Thymus (tissue), 14 donors: Measurements from ENCODE around the gene ADAMTS5. TPM values are rescaled to one million over a fixed set of nuclear protein-coding genes. Genes with fewer than 3 reads are reported as not detected.

ENCODE experiments used
- DNase-seq, 9 donors: peaks; one replicate each; pipeline ENCODE4 v3.0.0-alpha.2; 2013; ENCODE audit warnings: low spot score in 9 of 9, low read depth in 6 of 9, missing footprints in 1 of 9
- H3K27ac ChIP-seq, 2 donors: one replicate each; pipeline ENCODE4 v1.5.1; 2013; ENCODE audit warnings: control low read depth in 1 of 2, low read depth in 1 of 2, low read length in 1 of 2, mild to moderate bottlenecking in 1 of 2, moderate library complexity in 1 of 2
- H3K27me3 ChIP-seq, 2 donors: one replicate each; pipeline ENCODE4 v1.5.1; 2013; ENCODE audit warnings: low read length in 1 of 2; ENCODE audit not compliant: control insufficient read depth in 2 of 2, insufficient read depth in 1 of 2
- H3K36me3 ChIP-seq, 2 donors: one replicate each; pipeline ENCODE4 v1.5.1; 2013; ENCODE audit warnings: low read length in 1 of 2, mild to moderate bottlenecking in 1 of 2, moderate library complexity in 1 of 2; ENCODE audit not compliant: control insufficient read depth in 2 of 2, insufficient read depth in 2 of 2
- H3K4me1 ChIP-seq, 2 donors: one replicate each; pipeline ENCODE4 v1.5.1; 2013; ENCODE audit warnings: low read length in 2 of 2; ENCODE audit not compliant: control insufficient read depth in 2 of 2, insufficient read depth in 2 of 2
- H3K4me3 ChIP-seq, 2 donors: one replicate each; pipeline ENCODE4 v1.5.1; 2013; ENCODE audit warnings: low read length in 2 of 2, control low read depth in 1 of 2, mild to moderate bottlenecking in 1 of 2
- H3K9me3 ChIP-seq, 2 donors: one replicate each; pipeline ENCODE4 v1.5.1; 2013; ENCODE audit warnings: low read length in 1 of 2, mild to moderate bottlenecking in 1 of 2; ENCODE audit not compliant: control insufficient read depth in 2 of 2, insufficient read depth in 1 of 2
- WGBS: extraction: QIAGEN DNeasy Blood & Tissue Kit; methylation state at CpG from one replicate; pipeline ENCODE4 v1.1.7; 2013; 5-methylcytosine and 5-hydroxymethylcytosine counted together
- long read RNA-seq, 10 donors: transcript quantifications; one replicate each; lab custom pipeline, GENCODE V29; 2026
- polyA plus RNA-seq: library from polyadenylated mRNA; stranded (reverse); fragments of 200-250 nt; gene quantifications from one replicate; pipeline ENCODE4 v1.2.3, GENCODE V29; 2013
- total RNA-seq: library from RNA; stranded (reverse); fragments of 120-200 nt; gene quantifications from one replicate; pipeline ENCODE4 v1.2.4, GENCODE V29; 2013
- donor health status: healthy.

The ADAMTS5 gene
- total RNA-seq = 0.52 TPM
- 0.75 TPM for polyA plus RNA-seq
- long read RNA-seq, donor 1 = 0 reads
- long read RNA-seq, donor 2 = 0 reads
- long read RNA-seq, donor 3 = 0 reads
- long read RNA-seq, donor 4 = 0 reads
- long read RNA-seq, donor 5, full-length matches to known transcripts = 2 of 2 reads
- long read RNA-seq, donor 5, partial matches to known transcripts = 0 of 2 reads
- long read RNA-seq, donor 5, other reads (novel, unspliced or antisense) = 0 of 2 reads
- long read RNA-seq, donor 6 = 0 reads
- long read RNA-seq, donor 7 = 0 reads
- long read RNA-seq, donor 8 = 0 reads
- long read RNA-seq, donor 9, full-length matches to known transcripts = 1 of 1 reads
- long read RNA-seq, donor 9, partial matches to known transcripts = 0 of 1 reads
- long read RNA-seq, donor 9, other reads (novel, unspliced or antisense) = 0 of 1 reads
- long read RNA-seq, donor 10 = 0 reads

DNA sequence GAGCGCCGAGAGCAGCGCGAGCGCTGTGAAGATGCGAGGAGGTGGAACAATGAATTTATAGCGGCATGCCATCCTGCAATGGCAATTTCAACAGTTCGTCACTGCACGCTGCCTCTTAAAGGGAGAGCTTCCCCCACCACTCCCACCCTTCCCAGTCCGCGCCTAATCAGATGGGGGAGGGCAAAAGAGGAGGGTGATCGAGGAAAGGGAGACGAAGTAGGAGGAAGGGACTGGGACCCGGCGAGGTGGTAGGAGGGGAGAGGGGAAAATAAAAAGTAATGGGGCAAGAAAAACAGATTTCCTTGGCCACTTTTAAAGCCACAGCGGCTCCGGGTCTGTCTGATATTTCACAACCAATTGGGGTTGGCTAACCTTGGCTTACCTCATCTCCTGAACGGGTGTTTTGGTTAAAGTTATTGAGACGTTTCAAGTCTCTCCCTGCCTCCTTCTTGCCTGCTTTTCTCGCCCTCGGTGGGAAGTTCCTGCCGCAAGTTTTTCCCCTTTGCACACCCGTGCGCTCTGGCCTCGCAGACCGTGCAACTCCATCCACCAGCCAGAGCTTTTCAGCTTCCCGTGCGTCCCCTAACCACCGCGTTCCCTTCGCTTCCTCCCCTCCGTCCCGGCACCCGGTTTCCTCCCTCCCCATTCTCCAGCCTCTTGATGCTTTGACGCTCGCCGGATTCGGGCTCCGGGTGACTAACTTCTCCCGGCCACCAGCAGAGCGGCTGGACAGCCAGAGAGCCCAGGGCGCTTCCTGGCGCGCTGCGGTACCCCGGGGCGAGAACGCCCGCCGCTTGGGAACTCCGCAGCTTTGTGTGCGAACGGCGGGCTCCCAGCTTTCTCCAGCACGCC, at the start of gene ADAMTS5:
ADAMTS5 (minus strand) TSS at position 27 of the 852 bp plus-strand sequence. CDS start 697 bp downstream, outside the sequence.
- WGBS = 3% methylated on average over 55 of the region's 55 CpGs
- Histone ChIP-seq H3K27ac (peak within 1 kb of the TSS; percentile 2 to 41), H3K36me3 (no peaks in the 10 kb centered on the region), H3K4me1 (no peaks in the 10 kb centered on the region), H3K27me3 (peaks cover 39 to 42% of the 10 kb centered on the region in 2 donors), H3K4me3 (peak within 1 kb of the TSS; percentile 16 to 18), H3K9me3 (no peaks in the 10 kb centered on the region)
- no peak for DNase-seq

DNA sequence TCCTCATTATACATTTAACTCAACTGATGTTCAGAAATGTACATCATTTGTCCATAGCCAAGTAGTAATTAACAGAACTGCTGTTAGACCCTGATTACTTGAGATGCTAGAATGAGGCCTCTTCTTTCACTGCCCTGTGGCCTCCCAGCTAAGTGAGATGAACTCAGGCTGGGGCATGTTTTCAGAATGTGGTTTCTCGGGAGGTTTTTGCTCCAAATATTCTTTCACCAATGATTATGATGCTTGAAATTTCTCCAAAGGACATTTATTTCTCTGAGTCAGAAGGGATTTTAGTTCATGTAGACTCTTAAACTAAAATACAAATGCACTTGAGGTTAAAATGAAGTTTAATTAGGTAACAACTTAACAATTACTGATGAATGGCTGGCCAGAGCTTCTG, 34.6 kb upstream of the ADAMTS5 start:
- H3K27me3 ChIP-seq = no peaks in the 10 kb centered on the region
- WGBS = 89% methylated on average over 1 of the region's 1 CpG
- no peaks in the 10 kb centered on the region for H3K36me3 ChIP-seq

DNA sequence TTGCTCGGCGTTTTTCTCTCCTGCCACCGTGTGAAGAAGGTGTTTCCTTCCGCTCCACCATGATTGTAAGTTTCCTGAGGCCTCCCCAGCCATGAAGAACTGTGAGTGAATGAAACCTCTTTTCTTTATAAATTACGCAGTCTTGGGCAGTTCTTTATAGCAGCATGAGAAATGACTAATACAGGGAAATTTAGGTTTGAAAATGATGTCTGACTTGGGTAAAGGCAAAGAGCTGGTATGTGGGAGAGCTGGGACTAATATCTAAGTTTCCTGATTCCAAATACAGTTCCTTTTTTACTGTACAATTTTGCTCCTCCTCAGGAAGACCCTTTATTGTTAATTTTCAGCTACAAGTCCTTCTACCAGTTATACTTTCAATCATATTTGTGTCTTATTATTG, 16.7 kb upstream of the ADAMTS5 start:
- Histone ChIP-seq H3K4me3 (no peak overlapping the region), H3K27ac (no peak overlapping the region), H3K36me3 (no peaks in the 10 kb centered on the region), H3K9me3 (no peaks in the 10 kb centered on the region), H3K27me3 (no peaks in the 10 kb centered on the region), H3K4me1 (no peaks in the 10 kb centered on the region)
- no peak for DNase-seq
- WGBS = 87% methylated on average over 5 of the region's 5 CpGs

More for the DNA sequence above, 34.6 kb upstream of the ADAMTS5 start:
- no peak overlapping the region for H3K4me3 ChIP-seq
- H3K9me3 ChIP-seq = no peaks in the 10 kb centered on the region
- no peaks in the 10 kb centered on the region for H3K4me1 ChIP-seq
- DNase-seq = no peak
- H3K27ac ChIP-seq = no peak overlapping the region

DNA sequence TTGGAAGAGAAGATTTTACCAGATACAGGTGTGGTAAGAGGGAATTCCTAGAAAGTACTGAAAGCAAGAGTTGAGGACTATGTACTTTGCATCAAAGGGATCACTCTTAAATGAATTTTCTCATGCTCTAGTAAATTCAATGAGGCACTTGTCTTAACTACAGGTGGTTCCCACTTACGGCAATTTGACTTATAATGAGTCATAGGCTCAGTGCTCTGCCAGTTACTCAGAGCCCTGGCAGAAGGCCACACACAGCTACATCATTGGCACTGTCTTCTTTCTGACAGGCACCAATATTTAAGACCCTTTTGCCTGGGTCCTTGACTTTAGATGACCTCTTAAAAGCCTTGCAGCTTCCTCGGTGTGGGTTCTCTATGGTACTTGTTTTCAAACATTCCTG, 15.9 kb upstream of the ADAMTS5 start:
- no peaks in the 10 kb centered on the region for H3K36me3 ChIP-seq
- DNase-seq = no peak
- no peaks in the 10 kb centered on the region for H3K4me1 ChIP-seq
- no peak overlapping the region for H3K27ac ChIP-seq
- no peaks in the 10 kb centered on the region for H3K27me3 ChIP-seq
- WGBS = 95% methylated on average over 2 of the region's 2 CpGs
- no peak overlapping the region for H3K4me3 ChIP-seq
- no peaks in the 10 kb centered on the region for H3K9me3 ChIP-seq

DNA sequence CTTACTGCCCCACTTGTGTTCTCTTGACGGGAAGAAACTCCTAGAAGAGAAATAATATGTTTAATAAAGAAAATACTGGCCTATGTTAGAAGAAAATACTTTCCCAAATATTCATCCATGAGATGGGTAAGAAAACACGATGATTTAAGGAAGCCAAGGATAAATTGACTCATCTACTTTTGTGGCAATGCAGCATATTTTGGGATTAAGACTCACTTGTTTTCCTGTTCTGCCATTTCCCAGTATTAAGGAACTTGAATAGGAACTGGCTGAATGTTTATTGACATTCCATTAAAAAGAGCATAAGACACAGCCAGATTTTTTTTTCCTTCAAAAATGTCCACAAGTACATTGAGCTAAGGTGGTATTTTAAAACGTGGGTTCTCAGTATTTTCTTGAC, 10.9 kb upstream of the ADAMTS5 start:
- no peak overlapping the region for H3K4me3 ChIP-seq
- H3K36me3 ChIP-seq = no peaks in the 10 kb centered on the region
- H3K27ac ChIP-seq = no peak overlapping the region
- no peaks in the 10 kb centered on the region for H3K4me1 ChIP-seq
- no peaks in the 10 kb centered on the region for H3K27me3 ChIP-seq
- 92% methylated on average over 3 of the region's 3 CpGs for WGBS
- no peak for DNase-seq
- no peaks in the 10 kb centered on the region for H3K9me3 ChIP-seq

DNA sequence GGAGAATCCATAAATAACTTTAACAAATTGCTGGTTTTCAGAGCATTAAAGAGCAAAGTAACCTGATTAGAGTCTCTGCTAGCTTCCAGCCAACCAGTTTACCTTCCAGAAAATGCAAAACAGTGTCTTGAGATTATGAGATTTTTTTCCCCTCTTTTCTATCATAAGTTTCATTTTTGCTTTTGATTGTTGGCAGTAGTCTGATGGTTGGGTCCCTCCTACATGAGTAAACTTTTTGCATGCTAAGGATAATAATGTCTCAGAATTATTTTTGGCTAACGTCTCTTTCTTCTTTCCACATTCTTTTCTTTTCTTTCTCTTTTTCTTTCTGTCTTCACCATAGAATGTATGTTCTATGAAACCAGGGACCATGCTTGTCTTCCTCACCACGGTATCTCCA, 6.3 kb upstream of the ADAMTS5 start:
- Histone ChIP-seq H3K4me3 (no peak overlapping the region), H3K4me1 (no peaks in the 10 kb centered on the region), H3K27ac (no peak overlapping the region), H3K9me3 (no peaks in the 10 kb centered on the region), H3K36me3 (no peaks in the 10 kb centered on the region), H3K27me3 (peaks cover 6% of the 10 kb centered on the region in 2 donors)
- 67% methylated on average over 2 of the region's 2 CpGs for WGBS
- no peak for DNase-seq

DNA sequence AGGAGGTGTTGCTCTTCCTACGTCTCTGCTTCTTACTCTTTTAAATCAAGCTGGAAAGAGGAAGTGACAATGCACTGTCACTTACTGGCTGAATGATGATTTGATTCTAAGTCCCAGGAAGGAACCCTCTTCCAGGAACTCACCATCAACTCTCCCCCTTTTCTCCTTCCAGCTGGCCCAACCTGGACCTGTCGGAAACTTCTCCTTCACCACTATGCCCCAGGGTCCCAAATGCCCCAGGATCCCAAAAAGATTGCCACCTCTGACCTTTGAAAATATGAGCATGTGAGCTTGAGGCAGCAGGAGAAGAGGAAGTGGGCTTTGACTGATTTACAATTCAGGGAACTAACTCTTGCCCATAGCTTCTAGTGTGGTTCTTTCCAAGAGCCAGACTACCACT, 5.3 kb upstream of the ADAMTS5 start:
- Histone ChIP-seq H3K4me3 (no peak overlapping the region), H3K9me3 (no peaks in the 10 kb centered on the region), H3K27ac (no peak overlapping the region), H3K36me3 (no peaks in the 10 kb centered on the region), H3K27me3 (peaks cover 14 to 16% of the 10 kb centered on the region in 2 donors), H3K4me1 (no peaks in the 10 kb centered on the region)
- DNase-seq = no peak
- 16% methylated on average over 2 of the region's 2 CpGs for WGBS

DNA sequence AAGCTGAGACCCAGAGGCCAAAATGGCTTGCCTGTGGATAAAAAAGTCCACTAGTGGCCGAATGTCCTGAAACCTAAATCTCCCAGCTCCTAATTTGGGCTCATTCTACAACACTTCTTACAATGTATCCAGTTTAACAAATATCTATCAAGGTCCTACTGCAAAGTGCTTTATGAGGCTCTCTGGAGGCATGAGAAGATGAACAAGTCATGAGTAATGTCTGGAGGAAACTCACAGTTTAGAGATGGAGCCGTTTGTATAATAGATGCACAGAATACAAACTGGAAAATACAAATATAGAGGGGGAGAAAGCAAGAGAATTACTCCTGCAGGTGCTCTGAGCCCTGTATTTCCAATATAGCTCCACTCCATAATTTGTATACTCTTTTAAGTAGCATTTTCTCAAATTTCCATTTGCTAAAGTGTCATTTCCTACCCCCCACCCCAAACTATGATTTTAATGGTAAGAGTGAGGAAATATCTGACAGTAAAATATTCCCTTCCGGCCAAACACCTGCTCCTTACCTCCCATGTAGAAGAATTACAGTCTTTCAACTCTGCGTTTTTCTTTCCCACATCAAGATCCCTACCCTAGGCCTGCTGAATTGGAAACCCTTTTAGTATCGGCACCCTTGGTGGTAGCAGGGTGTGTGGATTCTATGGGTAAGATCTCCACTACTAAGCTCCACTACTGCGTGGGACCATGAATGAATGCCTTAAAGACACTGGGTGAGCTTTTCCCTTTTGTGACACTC, 3.3 kb upstream of the ADAMTS5 start:
- no peak overlapping the region for H3K4me3 ChIP-seq
- DNase-seq = no peak
- H3K4me1 ChIP-seq = no peaks in the 10 kb centered on the region
- H3K27me3 ChIP-seq = peaks cover 34% of the 10 kb centered on the region in 2 donors
- no peaks in the 10 kb centered on the region for H3K9me3 ChIP-seq
- H3K27ac ChIP-seq = no peak overlapping the region
- WGBS = 93% methylated on average over 6 of the region's 6 CpGs
- no peaks in the 10 kb centered on the region for H3K36me3 ChIP-seq
